Liver (tissue), 3 donors: ENCODE results near the gene SOCS3.

Experiments
- ATF3 ChIP-seq: IDR thresholded peaks from 2 replicates; pipeline ENCODE4 v1.6.1; 2016; ENCODE audit warnings: antibody characterized with exemption
- GABPA ChIP-seq, 2 donors: IDR thresholded peaks in 1 of 2; conservative IDR thresholded peaks in 1 of 2; 2 replicates each; pipeline ENCODE4 v1.6.1; 2016; ENCODE audit warnings: antibody characterized with exemption in 2 of 2, mild to moderate bottlenecking in 1 of 2, moderate library complexity in 1 of 2
- HNF4A ChIP-seq, 2 donors: conservative IDR thresholded peaks; 2 replicates each; pipeline ENCODE4 v1.6.1; 2016; ENCODE audit warnings: antibody characterized with exemption in 2 of 2, mild to moderate bottlenecking in 2 of 2
- RAD21 ChIP-seq, 2 donors: IDR thresholded peaks; 2 replicates each; pipeline ENCODE4 v1.6.1; 2016; ENCODE audit warnings: antibody characterized with exemption in 2 of 2, mild to moderate bottlenecking in 2 of 2
- SP1 ChIP-seq: IDR thresholded peaks from 2 replicates; pipeline ENCODE4 v1.6.1; 2018; ENCODE audit warnings: antibody characterized with exemption, mild to moderate bottlenecking
- TAF1 ChIP-seq: conservative IDR thresholded peaks from 2 replicates; pipeline ENCODE4 v1.6.1; 2016; ENCODE audit warnings: antibody characterized with exemption, mild to moderate bottlenecking
- TF ChIP-seq, protein P1 (sequence below): fragments of 150-350 bp; IDR thresholded peaks from 2 replicates; pipeline ENCODE4 v1.5.1; 2017; ENCODE audit warnings: improper control_type of control experiment, low read depth, low read length; ENCODE audit not compliant: missing input control
- TF ChIP-seq, protein P2 (sequence below): IDR thresholded peaks from 2 replicates; pipeline ENCODE4 v1.6.1; 2016; ENCODE audit warnings: antibody characterized with exemption
- donor health status: healthy.
- donor health status: healthy.

- TF ChIP-seq, protein P1, sequence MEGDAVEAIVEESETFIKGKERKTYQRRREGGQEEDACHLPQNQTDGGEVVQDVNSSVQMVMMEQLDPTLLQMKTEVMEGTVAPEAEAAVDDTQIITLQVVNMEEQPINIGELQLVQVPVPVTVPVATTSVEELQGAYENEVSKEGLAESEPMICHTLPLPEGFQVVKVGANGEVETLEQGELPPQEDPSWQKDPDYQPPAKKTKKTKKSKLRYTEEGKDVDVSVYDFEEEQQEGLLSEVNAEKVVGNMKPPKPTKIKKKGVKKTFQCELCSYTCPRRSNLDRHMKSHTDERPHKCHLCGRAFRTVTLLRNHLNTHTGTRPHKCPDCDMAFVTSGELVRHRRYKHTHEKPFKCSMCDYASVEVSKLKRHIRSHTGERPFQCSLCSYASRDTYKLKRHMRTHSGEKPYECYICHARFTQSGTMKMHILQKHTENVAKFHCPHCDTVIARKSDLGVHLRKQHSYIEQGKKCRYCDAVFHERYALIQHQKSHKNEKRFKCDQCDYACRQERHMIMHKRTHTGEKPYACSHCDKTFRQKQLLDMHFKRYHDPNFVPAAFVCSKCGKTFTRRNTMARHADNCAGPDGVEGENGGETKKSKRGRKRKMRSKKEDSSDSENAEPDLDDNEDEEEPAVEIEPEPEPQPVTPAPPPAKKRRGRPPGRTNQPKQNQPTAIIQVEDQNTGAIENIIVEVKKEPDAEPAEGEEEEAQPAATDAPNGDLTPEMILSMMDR = no peak
- TF ChIP-seq, protein P2, sequence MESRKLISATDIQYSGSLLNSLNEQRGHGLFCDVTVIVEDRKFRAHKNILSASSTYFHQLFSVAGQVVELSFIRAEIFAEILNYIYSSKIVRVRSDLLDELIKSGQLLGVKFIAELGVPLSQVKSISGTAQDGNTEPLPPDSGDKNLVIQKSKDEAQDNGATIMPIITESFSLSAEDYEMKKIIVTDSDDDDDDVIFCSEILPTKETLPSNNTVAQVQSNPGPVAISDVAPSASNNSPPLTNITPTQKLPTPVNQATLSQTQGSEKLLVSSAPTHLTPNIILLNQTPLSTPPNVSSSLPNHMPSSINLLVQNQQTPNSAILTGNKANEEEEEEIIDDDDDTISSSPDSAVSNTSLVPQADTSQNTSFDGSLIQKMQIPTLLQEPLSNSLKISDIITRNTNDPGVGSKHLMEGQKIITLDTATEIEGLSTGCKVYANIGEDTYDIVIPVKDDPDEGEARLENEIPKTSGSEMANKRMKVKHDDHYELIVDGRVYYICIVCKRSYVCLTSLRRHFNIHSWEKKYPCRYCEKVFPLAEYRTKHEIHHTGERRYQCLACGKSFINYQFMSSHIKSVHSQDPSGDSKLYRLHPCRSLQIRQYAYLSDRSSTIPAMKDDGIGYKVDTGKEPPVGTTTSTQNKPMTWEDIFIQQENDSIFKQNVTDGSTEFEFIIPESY = no peak
- TF ChIP-seq ATF3 (no peak), RAD21 (IDR thresholded peaks at IDR 0.05) (no peak), GABPA (IDR thresholded peaks at IDR 0.05 in 1 of 2, conservative IDR thresholded peaks at IDR 0.05 in 1 of 2) (no peak), SP1 (no peak), TAF1 (no peak), HNF4A (conservative IDR thresholded peaks at IDR 0.05) (no peak)
Observed at GRCh38 chr17:78347453-78347852, 12.4 kb downstream of the SOCS3 start.
